SU-DHL-6 (cell line): ENCODE data around the gene CD99L2.

ENCODE experiments used
- CTCF ChIP-seq: fragments of 200-600 bp; sonication (generic); IDR thresholded peaks from one replicate; pipeline ENCODE4 v1.5.1; 2017; ENCODE audit warnings: antibody characterized with exemption, mild to moderate bottlenecking, low read length, moderate library complexity; ENCODE audit not compliant: insufficient read depth, poor library complexity, severe bottlenecking
- EZH2phosphoT487 ChIP-seq: fragments of 200-600 bp; sonication (generic), shearing (Covaris generic); conservative IDR thresholded peaks from 2 replicates; pipeline ENCODE4 v1.6.1; 2018; ENCODE audit warnings: mild to moderate bottlenecking, antibody characterized with exemption, low read length, moderate library complexity, mixed read lengths

GRCh38 chrX:150842198-150842685 is 56.2 kb downstream of the CD99L2 start:
- no peak for TF ChIP-seq CTCF
- TF ChIP-seq EZH2phosphoT487, result no peak
